Measurements from ENCODE around the gene LGI4.

- no peak for TF ChIP-seq CTCF (IDR thresholded peaks at IDR 0.05)
- no peak for TF ChIP-seq POLR2A (IDR thresholded peaks at IDR 0.05)
Measured at GRCh38 chr19:35112995-35113688, 21.7 kb downstream of the LGI4 start.
